IMR-90 (cell line): ENCODE data around the gene ADCYAP1. TPM values are rescaled to one million over a fixed set of nuclear protein-coding genes. Genes with fewer than 3 reads are reported as not detected.
A peak's percentile ranks its signal among the peaks of the same experiment; 100 is the strongest.

Source experiments
- ATAC-seq: fragments of 200-7000 bp; cut with Tn5 transposase; 2 replicates; pipeline ENCODE4 v1.9.1; 2020; ENCODE audit warnings: low read depth, mild to moderate bottlenecking, moderate library complexity
- BruUV-seq: library from RNA; stranded (reverse); fragments of 400-500 nt; replicated peaks from 2 replicates; lab custom pipeline; 2021; lab: Mats Ljungman, UMichigan
- CTCF ChIA-PET: fragments of 300-600 bp; formaldehyde crosslinking; extraction: SDS; loops from one replicate; lab custom pipeline; 2021; ENCODE audit warnings: antibody characterized with exemption; lab: Yijun Ruan, JAX
- POLR2A ChIA-PET: fragments of 300-600 bp; sonication (Branson Sonifier 250); formaldehyde crosslinking; loops from one replicate; lab custom pipeline; 2022; ENCODE audit warnings: antibody characterized with exemption; ENCODE audit not compliant: unreplicated experiment; lab: Charles Lee
- DNase-seq: peaks from one replicate; pipeline ENCODE4 v3.0.0; 2013
- H2AFZ ChIP-seq: replicated peaks from 2 replicates; pipeline ENCODE3; 2013; ENCODE audit warnings: low read length, mild to moderate bottlenecking; ENCODE audit not compliant: poor library complexity
- H2AK5ac ChIP-seq: 2 replicates; pipeline ENCODE4 v1.6.1; 2013; ENCODE audit warnings: low read depth, low read length, inconsistent platforms
- H2AK9ac ChIP-seq: replicated peaks from 2 replicates; pipeline ENCODE3; 2013; ENCODE audit warnings: mild to moderate bottlenecking, low read depth, low read length, moderate library complexity; ENCODE audit not compliant: poor library complexity
- H2BK120ac ChIP-seq: 2 replicates; pipeline ENCODE4 v1.6.1; 2013; ENCODE audit warnings: low read depth, low read length, inconsistent platforms
- H2BK15ac ChIP-seq: 3 replicates; pipeline ENCODE4 v1.6.1; 2013; ENCODE audit warnings: low read depth, low read length, inconsistent platforms
- H2BK20ac ChIP-seq: 2 replicates; pipeline ENCODE4 v1.6.1; 2013; ENCODE audit warnings: low read depth, mild to moderate bottlenecking, inconsistent platforms, low read length, moderate library complexity
- H2BK5ac ChIP-seq: 2 replicates; pipeline ENCODE4 v1.6.1; 2013; ENCODE audit warnings: mild to moderate bottlenecking, low read depth, low read length, inconsistent platforms; ENCODE audit not compliant: poor library complexity, severe bottlenecking
- H3K14ac ChIP-seq: replicated peaks from 2 replicates; pipeline ENCODE4 v1.6.1; 2013; ENCODE audit warnings: low read depth, low read length, inconsistent platforms
- H3K18ac ChIP-seq: 2 replicates; pipeline ENCODE4 v1.6.1; 2013; ENCODE audit warnings: low read depth, low read length, control low read depth
- H3K23ac ChIP-seq: 2 replicates; pipeline ENCODE4 v1.6.1; 2013; ENCODE audit warnings: low read depth, low read length, inconsistent platforms
- H3K27ac ChIP-seq: 2 replicates; pipeline ENCODE4 v1.5.1; 2013; ENCODE audit warnings: mild to moderate bottlenecking, control low read depth, low read length; ENCODE audit not compliant: insufficient read depth
- H3K27me3 ChIP-seq: 2 replicates; pipeline ENCODE4 v1.6.1; 2013; ENCODE audit warnings: low read length; ENCODE audit not compliant: control insufficient read depth, insufficient read depth
- H3K36me3 ChIP-seq: 2 replicates; pipeline ENCODE4 v1.6.1; 2013; ENCODE audit warnings: low read length, mixed read lengths; ENCODE audit not compliant: control insufficient read depth, insufficient read depth
- H3K4ac ChIP-seq: 2 replicates; pipeline ENCODE4 v1.6.1; 2013; ENCODE audit warnings: low read depth, low read length, inconsistent platforms
- H3K4me1 ChIP-seq: 2 replicates; pipeline ENCODE4 v1.6.1; 2013; ENCODE audit warnings: low read length, mixed read lengths; ENCODE audit not compliant: control insufficient read depth, insufficient read depth
- H3K4me2 ChIP-seq: 2 replicates; pipeline ENCODE4 v1.6.1; 2013; ENCODE audit warnings: low read depth, mild to moderate bottlenecking, control low read depth, low read length, moderate library complexity
- H3K4me3 ChIP-seq: 2 replicates; pipeline ENCODE4 v1.5.1; 2013; ENCODE audit warnings: low read depth, mild to moderate bottlenecking, control low read depth, low read length, moderate library complexity; ENCODE audit not compliant: insufficient read depth
- H3K56ac ChIP-seq: 2 replicates; pipeline ENCODE4 v1.6.1; 2013; ENCODE audit warnings: low read length, inconsistent platforms; ENCODE audit not compliant: insufficient read depth; ENCODE audit errors: extremely low read depth
- H3K79me1 ChIP-seq, 2 experiments: 2 replicates each; pipeline ENCODE4 v1.6.1; 2013; ENCODE audit warnings: low read length in 2 of 2, inconsistent platforms in 1 of 2, low read depth in 1 of 2
- H3K9ac ChIP-seq: 2 replicates; pipeline ENCODE4 v1.6.1; 2013; ENCODE audit warnings: low read depth, low read length, control low read depth
- H3K9me1 ChIP-seq: 2 replicates; pipeline ENCODE4 v1.6.1; 2013; ENCODE audit warnings: low read length, inconsistent platforms; ENCODE audit not compliant: insufficient read depth
- H3K9me3 ChIP-seq: 2 replicates; pipeline ENCODE4 v1.6.1; 2013; ENCODE audit warnings: low read length; ENCODE audit not compliant: control insufficient read depth, insufficient read depth
- H4K20me1 ChIP-seq: 2 replicates; pipeline ENCODE4 v1.6.1; 2013; ENCODE audit warnings: low read length, inconsistent platforms; ENCODE audit not compliant: insufficient read depth
- H4K5ac ChIP-seq: 2 replicates; pipeline ENCODE4 v1.6.1; 2013; ENCODE audit warnings: mild to moderate bottlenecking, low read depth, low read length, control low read depth
- H4K8ac ChIP-seq, 2 experiments: 2 replicates each; pipeline ENCODE4 v1.6.1; 2013; ENCODE audit warnings: low read depth in 2 of 2, low read length in 2 of 2, control low read depth in 1 of 2, inconsistent platforms in 1 of 2
- H4K91ac ChIP-seq: 2 replicates; pipeline ENCODE4 v1.6.1; 2013; ENCODE audit warnings: low read depth, low read length, inconsistent platforms; ENCODE audit not compliant: insufficient read depth
- BHLHE40 ChIP-seq: fragments of 150-350 bp; IDR thresholded peaks from 2 replicates; pipeline ENCODE4 v1.6.1; 2016; ENCODE audit warnings: mild to moderate bottlenecking, low read depth, low read length
- CEBPB ChIP-seq: IDR thresholded peaks from 2 replicates; pipeline ENCODE4 v1.6.1; 2012; ENCODE audit warnings: low read depth, low read length, improper control_type of control experiment
- CHD1 ChIP-seq: IDR thresholded peaks from 2 replicates; pipeline ENCODE4 v1.6.1; 2012; ENCODE audit warnings: low read depth, low read length, improper control_type of control experiment
- CTCF ChIP-seq: conservative IDR thresholded peaks from 2 replicates; pipeline ENCODE4 v1.5.1; 2012; ENCODE audit warnings: mild to moderate bottlenecking, low read depth, low read length, improper control_type of control experiment
- ELK1 ChIP-seq: fragments of 150-350 bp; IDR thresholded peaks from 2 replicates; pipeline ENCODE4 v1.6.1; 2016; ENCODE audit warnings: low read depth, mild to moderate bottlenecking, low read length, moderate library complexity, borderline replicate concordance
- FOS ChIP-seq: fragments of 150-350 bp; IDR thresholded peaks from 2 replicates; pipeline ENCODE4 v1.6.1; 2016; ENCODE audit warnings: low read depth, low read length
- MAFK ChIP-seq: IDR thresholded peaks from 2 replicates; pipeline ENCODE4 v1.6.1; 2012; ENCODE audit warnings: low read depth, low read length, improper control_type of control experiment
- MAZ ChIP-seq: IDR thresholded peaks from 2 replicates; pipeline ENCODE4 v1.6.1; 2012; ENCODE audit warnings: low read depth, mild to moderate bottlenecking, low read length, improper control_type of control experiment, moderate library complexity, borderline replicate concordance
- MXI1 ChIP-seq: IDR thresholded peaks from 2 replicates; pipeline ENCODE4 v1.6.1; 2012; ENCODE audit warnings: low read depth, mild to moderate bottlenecking, low read length, moderate library complexity, borderline replicate concordance
- NFE2L2 ChIP-seq: fragments of 150-350 bp; IDR thresholded peaks from 2 replicates; pipeline ENCODE4 v1.6.1; 2016; ENCODE audit warnings: low read depth, mild to moderate bottlenecking, low read length
- POLR2A ChIP-seq: IDR thresholded peaks from 2 replicates; pipeline ENCODE4 v1.6.1; 2012; ENCODE audit warnings: mild to moderate bottlenecking, low read depth, low read length
- RAD21 ChIP-seq: IDR thresholded peaks from 2 replicates; pipeline ENCODE4 v1.6.1; 2012; ENCODE audit warnings: low read length, improper control_type of control experiment
- RCOR1 ChIP-seq: IDR thresholded peaks from 2 replicates; pipeline ENCODE4 v1.6.1; 2012; ENCODE audit warnings: mild to moderate bottlenecking, low read length, improper control_type of control experiment; ENCODE audit not compliant: insufficient replicate concordance
- RFX5 ChIP-seq: IDR thresholded peaks from 2 replicates; pipeline ENCODE4 v1.8.0; 2012; ENCODE audit warnings: low read depth, mild to moderate bottlenecking, low read length, moderate library complexity
- SMC3 ChIP-seq: fragments of 150-350 bp; IDR thresholded peaks from 2 replicates; pipeline ENCODE4 v1.6.1; 2016; ENCODE audit warnings: low read depth, mild to moderate bottlenecking, antibody characterized with exemption, low read length, moderate library complexity
- WGBS, 2 experiments: methylation state at CpG; one replicate each; pipeline versions ENCODE4 v1.1.5 to v1.1.7; 2013; ENCODE audit warnings: missing lambda C conversion rate in 2 of 2; ENCODE audit not compliant: insufficient read length in 1 of 2; ENCODE audit errors: extremely low coverage in 2 of 2; 5-methylcytosine and 5-hydroxymethylcytosine counted together
- dilution Hi-C: fragments of 300-500 bp; cut with HindIII; formaldehyde crosslinking; loops from one replicate; pipeline ENCODE4 v1.14.3; 2018; ENCODE audit warnings: low sequenced_read_pairs; ENCODE audit not compliant: unreplicated experiment
- in situ Hi-C: fragments of 300-500 bp; cut with MboI; formaldehyde crosslinking; loops from 3 replicates; pipeline ENCODE4 v1.14.3; 2019; ENCODE audit warnings: low sequenced_read_pairs, inconsistent platforms, mixed read lengths
- intact Hi-C: fragments of 100-400 bp; cut with micrococcal nuclease; formaldehyde crosslinking; loops from 2 replicates; pipeline ENCODE4 v1.10.0; 2022
- polyA plus RNA-seq, 3 experiments: library from polyadenylated mRNA; depleted of rRNA; stranded (reverse); fragments of >200 nt; gene quantifications; 2 replicates each; pipeline ENCODE4 v1.2.3, GENCODE V29; 2012; ENCODE audit warnings: low replicate concordance in 1 of 3
- total RNA-seq: library from RNA; depleted of rRNA; stranded (reverse); fragments of >200 nt; gene quantifications from 2 replicates; pipeline ENCODE4 v1.2.3, GENCODE V29; 2012
- TF ChIP-seq, protein P1 (sequence below): fragments of 150-350 bp; IDR thresholded peaks from 2 replicates; pipeline ENCODE4 v1.6.1; 2017; ENCODE audit warnings: mild to moderate bottlenecking, antibody characterized with exemption, low read length, low read depth

The ADCYAP1 gene
- total and polyA plus RNA-seq, 2 of the 4 experiments (the other 2 are of a cell fraction) = not detected

DNA sequence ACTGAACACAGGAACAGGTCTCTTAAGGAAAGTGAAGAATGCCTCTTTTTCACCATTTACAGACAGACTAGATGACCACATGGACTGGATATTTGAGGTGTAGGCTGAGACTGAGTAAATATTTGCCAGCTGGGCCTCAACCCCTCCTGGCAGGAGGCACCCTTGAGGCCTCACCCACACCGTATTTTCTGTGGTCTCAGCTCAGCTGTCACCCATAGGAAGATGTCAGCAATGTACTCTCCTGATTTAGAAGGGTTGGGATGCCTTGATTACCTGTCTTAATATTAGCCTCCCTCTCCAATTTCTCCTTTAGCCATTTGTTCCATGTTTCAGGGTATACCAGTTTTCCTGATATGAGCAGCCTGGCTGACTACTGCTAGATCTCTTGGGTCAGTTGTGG lies 20.3 kb downstream of the ADCYAP1 start:
- Histone ChIP-seq H3K9me1 (no peaks in the 10 kb centered on the region), H3K79me1 (no peaks in the 10 kb centered on the region), H2BK120ac (no peak overlapping the region), H3K4me3 (no peak overlapping the region), H3K23ac (no peak overlapping the region), H2BK5ac (no peak overlapping the region), H2BK20ac (no peak overlapping the region), H3K36me3 (no peaks in the 10 kb centered on the region), H3K9me3 (no peaks in the 10 kb centered on the region), H2BK15ac (no peak overlapping the region), H3K9ac (no peak overlapping the region), H2AK5ac (no peak overlapping the region), H3K27ac (no peak overlapping the region), H3K4me1 (no peaks in the 10 kb centered on the region), H3K18ac (no peak overlapping the region), H3K14ac (no peak overlapping the region), H4K8ac (no peak overlapping the region), H2AK9ac (no peak overlapping the region), H4K20me1 (no peaks in the 10 kb centered on the region), H4K91ac (no peak overlapping the region), H4K5ac (no peak overlapping the region), H3K4ac (no peak overlapping the region), H3K27me3 (no peaks in the 10 kb centered on the region), H3K4me2 (no peak overlapping the region), H3K56ac (no peak overlapping the region), H2AFZ (peak overlapping the region; percentile 8)
- no peak for TF ChIP-seq FOS
- no peak for TF ChIP-seq CTCF
- no peak for TF ChIP-seq POLR2A
- TF ChIP-seq RFX5 = no peak
- TF ChIP-seq ELK1 = no peak
- TF ChIP-seq CEBPB = no peak
- no peak for TF ChIP-seq MAFK
- no peak for TF ChIP-seq RCOR1
- TF ChIP-seq RAD21 = no peak
- no peak for TF ChIP-seq CHD1
- no peak for TF ChIP-seq SMC3
- TF ChIP-seq BHLHE40 = no peak
- no peak for TF ChIP-seq MAZ
- no peak for TF ChIP-seq NFE2L2
- TF ChIP-seq, protein P1, sequence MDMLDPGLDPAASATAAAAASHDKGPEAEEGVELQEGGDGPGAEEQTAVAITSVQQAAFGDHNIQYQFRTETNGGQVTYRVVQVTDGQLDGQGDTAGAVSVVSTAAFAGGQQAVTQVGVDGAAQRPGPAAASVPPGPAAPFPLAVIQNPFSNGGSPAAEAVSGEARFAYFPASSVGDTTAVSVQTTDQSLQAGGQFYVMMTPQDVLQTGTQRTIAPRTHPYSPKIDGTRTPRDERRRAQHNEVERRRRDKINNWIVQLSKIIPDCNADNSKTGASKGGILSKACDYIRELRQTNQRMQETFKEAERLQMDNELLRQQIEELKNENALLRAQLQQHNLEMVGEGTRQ = no peak
- TF ChIP-seq MXI1 = no peak
- ATAC-seq (no peak), DNase-seq (no peak)
- CTCF ChIA-PET = no interaction called here
- dilution Hi-C loops = no loop called here
- intact Hi-C loops = no loop called here
- WGBS, 2 experiments = no CpG with 5 or more reads among the region's 1 CpG
- in situ Hi-C loops = no loop called here
- POLR2A ChIA-PET = no interaction called here
- no TSS peak for BruUV-seq
